NCI-H2107 (cell line): ENCODE data around the gene CASR.

ENCODE experiments used
- DNase-seq: peaks from one replicate; lab custom pipeline; 2025; lab: John Stamatoyannopoulos, UW

The CASR gene

GRCh38 chr3:122306622-122306953 lies 123.1 kb downstream of the CASR start:
- no peak for DNase-seq

- no peak for DNase-seq
Measured at GRCh38 chr3:122307094-122307687, 123.7 kb downstream of the CASR start.

- no peak for DNase-seq
Measured at GRCh38 chr3:122307976-122308375, 124.5 kb downstream of the CASR start.

GRCh38 chr3:122310361-122310760 lies 126.9 kb downstream of the CASR start:
- no peak for DNase-seq

GRCh38 chr3:122312826-122313225 lies 129.4 kb downstream of the CASR start:
- DNase-seq = no peak

GRCh38 chr3:122313281-122313680 lies 129.8 kb downstream of the CASR start:
- DNase-seq = no peak

- DNase-seq = no peak
Measured at GRCh38 chr3:122314228-122314876, 130.9 kb downstream of the CASR start.

GRCh38 chr3:122315619-122316018 lies 132.2 kb downstream of the CASR start:
- DNase-seq = no peak

GRCh38 chr3:122316368-122316767 lies 132.9 kb downstream of the CASR start:
- no peak for DNase-seq

GRCh38 chr3:122318620-122319019 lies 135.2 kb downstream of the CASR start:
- no peak for DNase-seq

GRCh38 chr3:122322095-122323075 lies 138.9 kb downstream of the CASR start:
- DNase-seq = no peak

- DNase-seq = no peak
Measured at GRCh38 chr3:122324871-122325323, 141.4 kb downstream of the CASR start, which contains the start of gene CSTA. CSTA (plus strand) TSS chr3:122325248; CDS start chr3:122325293, 45 bp downstream.

- no peak for DNase-seq
Measured at GRCh38 chr3:122325769-122326168, 142.3 kb downstream of the CASR start.

GRCh38 chr3:122331886-122332285 lies 148.4 kb downstream of the CASR start:
- DNase-seq = no peak

- DNase-seq = no peak
Measured at GRCh38 chr3:122332551-122332950, 149.1 kb downstream of the CASR start.
